Muscle layer of colon (tissue), 2 donors: ENCODE measurements around the gene KRT81.
"Not testable (repeated sequence)": the region's sequence is repeated elsewhere in the genome, so short reads cannot be mapped to it uniquely, and the experiment has no call there.

Experiments used
- H3K27ac ChIP-seq: one replicate; pipeline ENCODE4 v1.7.0; 2013; ENCODE audit warnings: low read depth, mild to moderate bottlenecking, low read length, moderate library complexity
- H3K27me3 ChIP-seq, 2 donors: one replicate each; pipeline ENCODE4 v1.7.0; 2013; ENCODE audit warnings: low read length in 2 of 2, mild to moderate bottlenecking in 2 of 2; ENCODE audit not compliant: insufficient read depth in 2 of 2, control insufficient read depth in 1 of 2
- H3K36me3 ChIP-seq: one replicate; pipeline ENCODE4 v1.7.0; 2013; ENCODE audit warnings: mild to moderate bottlenecking, low read length; ENCODE audit not compliant: insufficient read depth
- H3K4me1 ChIP-seq: one replicate; pipeline ENCODE4 v1.7.0; 2013; ENCODE audit warnings: mild to moderate bottlenecking, low read length; ENCODE audit not compliant: insufficient read depth
- H3K4me3 ChIP-seq, 2 donors: one replicate each; pipeline ENCODE4 v1.7.0; 2013; ENCODE audit warnings: low read length in 2 of 2, low read depth in 1 of 2, mild to moderate bottlenecking in 1 of 2, moderate library complexity in 1 of 2
- H3K9ac ChIP-seq: one replicate; pipeline ENCODE4 v1.7.0; 2013; ENCODE audit warnings: low read length
- H3K9me3 ChIP-seq: one replicate; pipeline ENCODE4 v1.7.0; 2013; ENCODE audit warnings: mild to moderate bottlenecking, low read length
- donor health status: abdominal sarcoma.
- donor health status: Adenocarcinoma of cecum.

KRT81 gene

DNA sequence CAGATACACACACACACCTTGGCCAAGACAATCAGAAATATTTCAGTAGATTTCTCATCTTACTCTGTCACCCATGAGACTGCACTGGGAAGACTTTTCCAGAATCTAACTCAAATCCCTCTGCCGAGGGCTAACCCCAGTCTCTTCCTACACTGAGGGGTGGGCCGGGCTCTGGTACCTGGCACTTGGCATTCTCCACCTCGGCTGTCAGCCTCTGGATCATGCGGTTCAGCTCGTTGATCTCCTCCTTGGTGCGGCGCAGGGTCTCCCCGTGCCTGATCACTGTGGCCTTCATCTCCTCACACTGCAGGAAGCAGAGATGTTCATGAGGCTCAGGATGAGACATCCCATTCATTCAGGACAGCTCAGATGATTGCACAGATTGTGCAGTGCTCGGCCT is 25.0 kb upstream of the KRT81 start:
- Histone ChIP-seq H3K27ac (no peak overlapping the region), H3K36me3 (no peaks in the 10 kb centered on the region), H3K9me3 (no peaks in the 10 kb centered on the region), H3K9ac (no peak overlapping the region), H3K4me1 (peaks cover 3% of the 10 kb centered on the region), H3K4me3 (no peak overlapping the region), H3K27me3 (peaks cover 0 to 8% of the 10 kb centered on the region in 2 donors)

DNA sequence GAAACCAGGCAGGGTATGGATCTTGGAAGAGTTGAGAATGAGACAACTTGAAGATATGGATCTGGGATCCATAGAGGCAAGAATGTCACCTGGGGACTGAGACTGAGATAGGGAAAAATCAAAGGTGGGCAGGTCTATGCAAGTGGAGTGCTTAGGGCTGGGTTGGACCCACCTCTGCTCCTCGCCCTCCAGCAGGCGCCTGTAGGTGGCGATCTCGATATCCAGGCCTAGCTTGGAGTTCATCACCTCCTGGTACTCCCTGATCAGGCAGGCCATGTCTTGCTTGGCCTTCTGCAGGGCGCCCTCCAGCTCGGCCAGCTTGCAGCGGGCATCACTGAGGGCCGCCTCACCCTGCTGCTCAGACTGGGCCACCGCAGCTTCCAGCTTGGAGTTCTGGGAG is 24.4 kb upstream of the KRT81 start:
- H3K9me3 ChIP-seq, H3K27me3 ChIP-seq, H3K4me3 ChIP-seq, H3K9ac ChIP-seq, H3K36me3 ChIP-seq, H3K27ac ChIP-seq, H3K4me1 ChIP-seq: not testable (repeated sequence)

DNA sequence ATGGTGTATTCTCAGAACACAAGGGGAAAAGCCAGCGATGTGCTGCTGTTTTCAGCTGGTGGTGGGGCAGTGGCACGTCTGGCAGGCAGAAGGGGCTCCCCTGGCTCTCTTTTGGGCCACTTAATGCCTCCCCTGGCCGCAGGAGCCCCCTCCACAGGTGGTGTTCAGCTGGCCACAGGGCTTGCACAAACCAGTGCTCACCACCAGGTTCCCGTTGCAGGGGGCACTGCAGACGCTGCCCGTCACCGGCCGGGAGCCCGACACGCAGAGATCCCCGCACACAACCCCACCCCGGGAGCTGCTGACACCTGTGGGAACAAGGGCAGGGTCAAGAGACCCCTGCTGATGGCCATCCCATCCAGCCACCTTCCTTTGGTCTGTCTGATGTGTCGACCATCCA is 23.2 kb upstream of the KRT81 start:
- Histone ChIP-seq H3K9ac (no peak overlapping the region), H3K36me3 (no peaks in the 10 kb centered on the region), H3K9me3 (no peaks in the 10 kb centered on the region), H3K4me1 (peaks cover 12% of the 10 kb centered on the region), H3K27ac (no peak overlapping the region), H3K4me3 (no peak overlapping the region), H3K27me3 (peaks cover 0 to 7% of the 10 kb centered on the region in 2 donors)

DNA sequence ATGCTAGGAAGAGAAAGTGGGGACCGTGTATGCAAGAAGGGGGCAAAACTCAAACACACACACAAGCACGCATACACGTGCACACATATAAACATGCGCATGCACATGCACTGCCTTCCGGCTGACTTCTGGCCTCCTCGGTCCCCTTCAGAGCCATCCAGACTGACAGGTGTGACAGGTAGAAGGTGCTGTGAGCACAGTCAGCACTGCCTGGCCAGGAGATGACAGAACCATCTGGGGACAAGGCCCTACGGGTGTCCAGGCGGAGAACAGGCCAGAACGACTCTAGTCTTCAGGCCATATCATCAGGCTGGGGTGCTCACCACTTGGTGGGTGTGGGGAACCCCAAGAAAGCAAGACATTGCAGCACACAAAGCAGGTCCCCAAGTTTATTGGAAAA is 22.6 kb upstream of the KRT81 start:
- H3K27ac ChIP-seq = no peak overlapping the region
- H3K36me3 ChIP-seq = no peaks in the 10 kb centered on the region
- peaks cover 15% of the 10 kb centered on the region for H3K4me1 ChIP-seq
- H3K27me3 ChIP-seq = peaks cover 0 to 11% of the 10 kb centered on the region in 2 donors
- no peaks in the 10 kb centered on the region for H3K9me3 ChIP-seq
- H3K4me3 ChIP-seq = no peak overlapping the region
- no peak overlapping the region for H3K9ac ChIP-seq

DNA sequence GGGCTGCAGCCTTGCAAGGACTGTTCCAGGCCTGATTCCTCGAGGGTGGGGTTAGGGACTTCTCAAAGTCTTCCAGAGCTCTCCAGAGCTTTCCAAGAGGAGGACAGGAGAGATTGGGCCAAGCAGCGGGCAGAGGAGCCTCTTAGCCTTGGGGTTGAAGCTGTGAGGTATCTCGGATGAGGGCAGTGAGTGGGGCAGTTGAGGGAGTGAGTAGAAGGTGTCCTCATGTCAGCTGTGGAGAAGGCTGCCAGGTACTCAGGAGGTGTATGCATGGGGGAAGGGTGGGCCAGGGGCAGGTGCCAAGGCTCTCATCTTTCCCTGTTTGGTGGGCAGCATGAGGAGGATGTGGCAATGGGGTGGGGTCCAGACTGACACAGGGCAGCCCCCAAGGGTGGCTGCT is 22.1 kb upstream of the KRT81 start:
- Histone ChIP-seq H3K27ac (no peak overlapping the region), H3K36me3 (no peaks in the 10 kb centered on the region), H3K27me3 (peaks cover 0 to 14% of the 10 kb centered on the region in 2 donors), H3K4me3 (no peak overlapping the region), H3K9ac (no peak overlapping the region), H3K9me3 (no peaks in the 10 kb centered on the region), H3K4me1 (peaks cover 18% of the 10 kb centered on the region)

DNA sequence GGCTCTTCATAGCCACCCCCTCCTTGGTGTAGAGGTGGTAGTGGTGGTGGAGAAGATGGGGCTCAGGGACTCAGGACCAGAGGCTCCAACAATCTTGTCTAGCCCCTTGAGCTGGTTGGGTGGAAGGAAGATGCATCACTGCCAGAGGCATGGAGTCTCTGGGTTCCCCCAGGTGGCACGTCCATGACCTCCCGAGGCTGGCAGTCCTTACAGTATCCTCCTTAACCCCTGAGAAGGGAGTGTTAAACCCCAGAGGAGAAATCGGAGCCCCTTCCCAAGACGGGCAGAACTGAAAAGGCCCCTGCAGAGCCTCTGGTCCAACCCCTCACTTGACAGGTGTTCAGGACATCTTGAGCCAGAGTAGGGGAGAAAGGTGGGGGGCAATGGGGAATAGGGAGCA is 20.8 kb upstream of the KRT81 start:
- H3K9me3 ChIP-seq = no peaks in the 10 kb centered on the region
- peaks cover 0 to 23% of the 10 kb centered on the region in 2 donors for H3K27me3 ChIP-seq
- no peak overlapping the region for H3K9ac ChIP-seq
- no peak overlapping the region for H3K4me3 ChIP-seq
- H3K27ac ChIP-seq = no peak overlapping the region
- no peaks in the 10 kb centered on the region for H3K36me3 ChIP-seq
- peaks cover 18% of the 10 kb centered on the region for H3K4me1 ChIP-seq

DNA sequence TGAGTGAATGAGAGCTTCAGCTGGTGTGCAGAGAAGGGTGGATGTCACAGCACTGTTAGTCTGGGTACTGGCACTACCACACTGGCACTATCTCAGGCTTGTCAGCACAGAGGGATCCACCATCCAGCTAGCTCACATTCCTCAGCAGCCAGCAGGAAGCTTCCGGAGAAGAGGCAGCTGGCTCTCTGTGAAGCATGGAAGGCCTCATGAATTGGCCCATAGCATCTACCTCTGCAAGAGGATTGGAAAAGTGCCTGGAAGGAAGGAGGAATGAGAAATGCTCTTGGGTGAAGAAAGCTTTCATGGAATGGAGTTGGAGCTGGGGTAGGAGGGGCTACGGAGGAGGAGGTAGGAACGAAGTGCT is 19.9 kb upstream of the KRT81 start:
- peaks cover 0 to 23% of the 10 kb centered on the region in 2 donors for H3K27me3 ChIP-seq

DNA sequence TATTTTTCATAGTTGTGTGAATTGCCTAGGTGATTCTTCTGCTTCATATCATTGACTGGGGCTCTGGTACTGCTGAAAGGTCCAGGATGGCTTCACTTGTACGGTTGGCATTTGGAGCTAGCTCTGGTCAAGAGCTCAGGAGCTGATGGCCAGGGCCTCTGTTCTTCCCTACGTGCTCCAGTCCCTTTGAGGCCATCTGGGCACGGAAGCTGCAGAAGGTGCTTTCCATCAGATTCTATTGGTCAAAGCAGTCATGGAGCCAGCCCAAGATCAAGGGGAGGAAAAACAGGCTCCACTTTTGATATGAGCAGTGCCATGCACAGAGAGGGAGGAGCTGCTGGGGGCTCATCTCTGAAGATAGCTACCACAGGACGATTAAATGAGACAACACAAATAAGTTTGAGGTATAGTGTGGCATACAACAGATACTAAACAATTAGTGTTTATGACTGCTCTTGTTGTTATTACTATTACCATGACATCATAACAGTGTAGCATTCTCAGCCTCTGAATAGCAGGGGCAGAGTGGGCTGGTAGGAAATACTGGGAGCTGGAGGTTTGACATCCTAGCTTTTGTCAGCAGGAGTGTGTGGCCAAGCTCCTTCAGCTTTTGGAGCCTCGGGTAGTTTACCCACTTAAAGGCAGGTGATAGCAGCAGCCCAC is 19.4 kb upstream of the KRT81 start:
- H3K27me3 ChIP-seq = peaks cover 0 to 23% of the 10 kb centered on the region in 2 donors
- no peaks in the 10 kb centered on the region for H3K9me3 ChIP-seq
- peaks cover 18% of the 10 kb centered on the region for H3K4me1 ChIP-seq
- H3K36me3 ChIP-seq = no peaks in the 10 kb centered on the region
- H3K9ac ChIP-seq = no peak overlapping the region
- no peak overlapping the region for H3K4me3 ChIP-seq
- peak overlapping the region; percentile 30 for H3K27ac ChIP-seq

More for the DNA sequence above, 19.9 kb upstream of the KRT81 start:
- Histone ChIP-seq H3K4me3 (no peak overlapping the region), H3K9me3 (no peaks in the 10 kb centered on the region), H3K27ac (peak overlapping the region; percentile 30), H3K36me3 (no peaks in the 10 kb centered on the region), H3K9ac (no peak overlapping the region), H3K4me1 (peaks cover 18% of the 10 kb centered on the region)

DNA sequence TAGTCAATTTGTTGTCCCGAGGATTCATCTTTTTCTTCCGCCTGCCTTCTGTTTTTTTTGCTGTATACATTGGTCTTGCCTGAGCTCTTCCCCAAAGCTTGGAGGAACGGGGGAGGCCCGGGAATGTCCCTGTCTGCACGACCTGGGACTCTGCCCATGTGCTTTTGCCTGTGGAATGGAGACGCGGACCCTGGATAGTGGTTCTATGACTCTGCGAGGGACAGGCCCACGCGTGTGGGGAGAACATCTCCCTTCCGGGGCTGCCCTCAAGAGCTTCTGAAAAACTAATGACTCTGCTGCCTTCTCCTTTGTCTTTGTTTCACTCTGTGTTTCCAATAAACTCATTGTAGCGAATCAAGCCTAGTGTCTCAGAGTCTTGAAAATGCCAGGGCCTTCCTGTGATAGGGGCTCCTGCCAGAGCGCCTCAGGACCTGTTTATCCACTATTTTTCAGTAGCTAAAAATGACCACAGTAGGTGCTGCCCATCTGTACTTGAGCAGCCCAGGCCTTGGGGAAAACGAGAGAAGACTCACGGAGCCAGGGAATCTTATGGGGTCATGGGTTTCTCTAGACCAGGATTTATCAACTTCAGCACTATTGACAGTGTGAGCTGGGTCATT is 17.6 kb upstream of the KRT81 start:
- H3K4me1 ChIP-seq = peaks cover 18% of the 10 kb centered on the region
- H3K4me3 ChIP-seq = peak overlapping the region in 1 of 2 donors; percentile 46
- peaks cover 0 to 23% of the 10 kb centered on the region in 2 donors for H3K27me3 ChIP-seq
- no peak overlapping the region for H3K9ac ChIP-seq
- peak overlapping the region; percentile 61 for H3K27ac ChIP-seq
- no peaks in the 10 kb centered on the region for H3K36me3 ChIP-seq
- H3K9me3 ChIP-seq = no peaks in the 10 kb centered on the region

DNA sequence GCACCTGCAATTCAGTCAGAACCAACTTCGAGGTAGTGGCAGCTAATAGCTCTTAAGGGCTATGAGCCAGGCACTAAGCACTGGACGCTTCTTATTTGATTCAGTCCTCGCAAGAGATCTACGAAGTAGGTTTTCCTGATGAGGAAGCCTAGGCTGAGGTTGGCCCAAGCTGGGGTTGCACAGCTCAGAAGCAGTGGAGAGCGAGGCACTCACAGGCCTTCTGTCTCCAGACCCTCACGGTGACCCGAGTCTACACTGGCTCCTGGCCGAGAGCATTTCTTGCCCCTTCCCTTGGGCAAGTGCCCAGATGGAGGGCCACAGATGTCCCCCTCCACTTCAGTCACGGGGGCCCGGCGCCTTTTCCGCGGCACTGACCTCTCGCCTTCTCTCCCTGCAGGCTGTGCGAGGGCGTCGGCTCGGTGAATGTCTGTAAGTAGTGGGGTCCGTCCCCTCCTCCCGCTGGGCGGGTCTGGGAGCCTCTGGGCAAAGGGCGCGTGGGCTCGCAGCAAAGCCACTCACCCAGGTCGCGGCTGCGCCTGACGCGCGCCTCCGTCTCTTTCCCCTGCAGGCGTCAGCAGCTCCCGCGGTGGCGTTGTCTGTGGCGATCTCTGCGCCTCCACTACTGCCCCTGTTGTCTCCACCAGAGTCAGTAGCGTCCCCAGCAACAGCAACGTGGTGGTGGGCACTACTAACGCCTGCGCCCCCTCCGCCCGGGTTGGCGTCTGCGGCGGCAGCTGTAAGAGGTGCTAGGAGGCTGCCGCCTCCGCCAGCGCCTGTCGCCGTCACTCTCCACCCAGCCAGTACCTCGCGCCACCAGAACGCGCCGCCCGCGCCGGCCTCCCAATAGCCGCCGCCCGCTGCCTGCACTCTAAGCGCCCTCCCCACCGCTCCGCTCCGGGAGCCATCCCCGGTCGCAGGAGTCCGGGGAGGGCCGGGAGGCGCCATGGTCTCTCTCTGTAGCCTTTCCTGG is 16.8 kb upstream of the KRT81 start:
- peak overlapping the region; percentile 37 to 46 for H3K4me3 ChIP-seq
- no peaks in the 10 kb centered on the region for H3K36me3 ChIP-seq
- H3K27me3 ChIP-seq = peaks cover 0 to 23% of the 10 kb centered on the region in 2 donors
- peak overlapping the region; percentile 61 for H3K27ac ChIP-seq
- peaks cover 18% of the 10 kb centered on the region for H3K4me1 ChIP-seq
- H3K9ac ChIP-seq = no peak overlapping the region
- H3K9me3 ChIP-seq = no peaks in the 10 kb centered on the region

DNA sequence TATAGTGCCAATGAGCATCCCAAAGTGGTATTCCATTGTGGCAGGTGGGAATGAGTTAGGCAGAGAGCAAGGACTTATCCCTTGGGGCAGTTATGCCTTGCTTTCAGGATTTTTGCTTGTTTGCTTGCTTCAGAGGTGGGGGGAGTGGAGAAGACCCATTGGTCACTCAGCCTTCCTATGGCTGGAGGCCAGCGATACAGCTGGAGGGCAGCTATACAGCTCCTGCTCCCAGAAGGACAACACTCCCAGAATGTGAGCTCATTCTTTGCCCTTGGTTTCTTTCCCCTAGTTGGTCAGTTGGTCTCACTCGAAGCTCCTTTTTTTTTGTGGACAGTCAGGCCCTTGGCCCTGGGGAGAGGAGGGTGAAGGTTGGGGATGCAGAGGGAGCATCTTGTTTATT is 15.4 kb upstream of the KRT81 start:
- Histone ChIP-seq H3K27me3 (peaks cover 0 to 23% of the 10 kb centered on the region in 2 donors), H3K4me3 (no peak overlapping the region), H3K27ac (no peak overlapping the region), H3K9ac (no peak overlapping the region), H3K4me1 (peaks cover 18% of the 10 kb centered on the region), H3K9me3 (no peaks in the 10 kb centered on the region), H3K36me3 (no peaks in the 10 kb centered on the region)
